PC-9 (cell line): Measurements from ENCODE around the gene TMC8.

Experiments
- CTCF ChIP-seq: fragments of 200-600 bp; sonication (generic); conservative IDR thresholded peaks from 2 replicates; pipeline ENCODE4 v1.6.1; 2017; ENCODE audit warnings: mixed run types, antibody characterized with exemption, mild to moderate bottlenecking, moderate library complexity
- EZH2 ChIP-seq: fragments of 200-600 bp; sonication (generic); IDR thresholded peaks from 2 replicates; pipeline ENCODE4 v1.8.0; 2017; ENCODE audit warnings: antibody characterized with exemption, low read depth

GRCh38 chr17:78176548-78177025 lies 46.0 kb downstream of the TMC8 start:
- TF ChIP-seq CTCF (peak; percentile 50), EZH2 (no peak)
